Measurements from ENCODE around the gene LRRC3. TPM values are rescaled to one million over a fixed set of nuclear protein-coding genes. Genes with fewer than 3 reads are reported as not detected.

Gene LRRC3
- total and polyA plus RNA-seq, 2 donors (not counting 3 experiments of a cell fraction or from before 2014, with no cell fraction given): 4.8 to 4.9 TPM

DNA sequence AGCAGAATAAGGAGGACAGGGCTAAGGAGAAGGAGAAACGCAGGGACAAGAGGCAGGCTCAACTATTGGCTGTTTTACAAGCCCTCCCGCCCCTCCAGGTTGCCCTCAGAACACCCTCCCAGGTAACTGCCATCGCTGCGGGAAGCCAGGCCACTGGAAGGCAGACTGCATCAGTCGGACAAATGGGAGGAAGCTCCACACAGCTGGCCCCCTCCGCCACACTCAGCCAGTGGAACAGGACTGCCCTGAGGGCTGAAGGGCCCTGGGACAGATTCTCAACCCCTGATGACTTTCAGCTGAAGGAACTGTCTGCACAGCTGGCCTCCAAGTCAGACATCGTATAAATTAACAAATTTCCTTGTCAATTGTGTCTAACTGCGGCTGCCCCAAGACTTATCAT, 21.8 kb downstream of the LRRC3 start:
- ChIA-PET CTCF (interaction anchor here (0.7 to 1.2 kb wide), 2 partner anchors 11 to 19 kb away, joined by 3 read pairs; no protein-coding TSS in a partner anchor), POLR2A (no interaction called here)
- no peaks in the 10 kb centered on the region for H3K27me3 ChIP-seq (ENCODE audit: control insufficient read depth in 2 of 2, insufficient read depth in 2 of 2, low read length in 2 of 2)
- no peak for FAIRE-seq
- no peaks in the 10 kb centered on the region for H3K79me2 ChIP-seq (ENCODE audit: control insufficient read depth, insufficient read depth, low read length)
- H3K36me3 ChIP-seq (ENCODE audit: control insufficient read depth in 2 of 2, extremely low read depth in 1 of 2, insufficient read depth in 2 of 2, low read length in 2 of 2): no peaks in the 10 kb centered on the region
- H4K20me1 ChIP-seq (replicated peaks; ENCODE audit: control insufficient read depth, extremely low read depth, insufficient read depth, low read length): no peaks in the 10 kb centered on the region
- H2AFZ ChIP-seq (ENCODE audit: low read depth, low read length): no peak overlapping the region
- H3K4me1 ChIP-seq (ENCODE audit: control insufficient read depth, extremely low read depth, insufficient read depth, low read length): no peaks in the 10 kb centered on the region
- H3K4me2 ChIP-seq (ENCODE audit: insufficient read depth, low read length): no peak overlapping the region
- no peaks in the 10 kb centered on the region for H3K9me1 ChIP-seq (replicated peaks; ENCODE audit: control insufficient read depth, extremely low read depth, insufficient read depth, low read length)
- no peak overlapping the region for H3K9ac ChIP-seq (replicated peaks; ENCODE audit: extremely low read depth, insufficient read depth, low read length)
- no peak overlapping the region for H3K4me3 ChIP-seq (replicated peaks in 1 of 3; ENCODE audit: insufficient read depth in 1 of 3, low read depth in 1 of 3, low read length in 3 of 3)
- dilution Hi-C loops (cut with MboI; ENCODE audit: extremely low pct_ligation_motif_present, low sequenced_read_pairs): no loop called here
- TF ChIP-seq GATA2 (IDR thresholded peaks at IDR 0.05; ENCODE audit: insufficient read depth, insufficient read length, low read depth, low read length) (no peak), MYC (IDR thresholded peaks at IDR 0.05; ENCODE audit: low read depth, low read length) (no peak), JUN (IDR thresholded peaks at IDR 0.05; ENCODE audit: borderline replicate concordance, insufficient read depth, insufficient read length, low read depth) (no peak), FOS (IDR thresholded peaks at IDR 0.05; ENCODE audit: borderline replicate concordance, insufficient read depth, low read length) (no peak), POLR2AphosphoS5 (IDR thresholded peaks at IDR 0.05; ENCODE audit: insufficient read depth, low read depth, low read length) (no peak), POLR2A (IDR thresholded peaks at IDR 0.05; ENCODE audit: low read depth, low read length) (no peak), EZH2 (IDR thresholded peaks at IDR 0.05; ENCODE audit: borderline replicate concordance, low read depth, low read length, severe bottlenecking) (no peak)
- TF ChIP-seq, protein P1, sequence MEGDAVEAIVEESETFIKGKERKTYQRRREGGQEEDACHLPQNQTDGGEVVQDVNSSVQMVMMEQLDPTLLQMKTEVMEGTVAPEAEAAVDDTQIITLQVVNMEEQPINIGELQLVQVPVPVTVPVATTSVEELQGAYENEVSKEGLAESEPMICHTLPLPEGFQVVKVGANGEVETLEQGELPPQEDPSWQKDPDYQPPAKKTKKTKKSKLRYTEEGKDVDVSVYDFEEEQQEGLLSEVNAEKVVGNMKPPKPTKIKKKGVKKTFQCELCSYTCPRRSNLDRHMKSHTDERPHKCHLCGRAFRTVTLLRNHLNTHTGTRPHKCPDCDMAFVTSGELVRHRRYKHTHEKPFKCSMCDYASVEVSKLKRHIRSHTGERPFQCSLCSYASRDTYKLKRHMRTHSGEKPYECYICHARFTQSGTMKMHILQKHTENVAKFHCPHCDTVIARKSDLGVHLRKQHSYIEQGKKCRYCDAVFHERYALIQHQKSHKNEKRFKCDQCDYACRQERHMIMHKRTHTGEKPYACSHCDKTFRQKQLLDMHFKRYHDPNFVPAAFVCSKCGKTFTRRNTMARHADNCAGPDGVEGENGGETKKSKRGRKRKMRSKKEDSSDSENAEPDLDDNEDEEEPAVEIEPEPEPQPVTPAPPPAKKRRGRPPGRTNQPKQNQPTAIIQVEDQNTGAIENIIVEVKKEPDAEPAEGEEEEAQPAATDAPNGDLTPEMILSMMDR (IDR thresholded peaks at IDR 0.05; ENCODE audit: extremely low read depth in 1 of 2, insufficient read depth in 1 of 2, low read depth in 1 of 2, low read length in 2 of 2): no peak
- TF ChIP-seq, protein P2, sequence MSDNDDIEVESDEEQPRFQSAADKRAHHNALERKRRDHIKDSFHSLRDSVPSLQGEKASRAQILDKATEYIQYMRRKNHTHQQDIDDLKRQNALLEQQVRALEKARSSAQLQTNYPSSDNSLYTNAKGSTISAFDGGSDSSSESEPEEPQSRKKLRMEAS (IDR thresholded peaks at IDR 0.05; ENCODE audit: insufficient read depth, insufficient read length): no peak
- H3K27ac ChIP-seq (ENCODE audit: insufficient read depth, low read depth, low read length): no peak overlapping the region
- H3K9me3 ChIP-seq (replicated peaks; ENCODE audit: control insufficient read depth, insufficient read depth, low read length): no peaks in the 10 kb centered on the region
- no TSS peak for BruUV-seq (replicated peaks)
- intact Hi-C loops (cut with micrococcal nuclease): no loop called here
- no peak for DNase-seq (ENCODE audit: low read depth, low spot score)

Measured in endothelial cell of umbilical vein (primary cell).